PC-3 (cell line): Measurements from ENCODE around the gene NKAIN2. TPM values are rescaled to one million over a fixed set of nuclear protein-coding genes. Genes with fewer than 3 reads are reported as not detected.

Experiments
- ATAC-seq: fragments of 200-7000 bp; cut with Tn5 transposase; 2 replicates; pipeline ENCODE4 v1.9.1; 2020; ENCODE audit warnings: mild to moderate bottlenecking, moderate library complexity
- BruUV-seq: library from RNA; stranded (reverse); fragments of 400-500 nt; replicated peaks from 2 replicates; lab custom pipeline; 2021; lab: Mats Ljungman, UMichigan
- CTCF ChIA-PET: fragments of 300-600 bp; sonication (Branson Sonifier 250); formaldehyde crosslinking; loops from one replicate; lab custom pipeline; 2022; ENCODE audit warnings: antibody characterized with exemption; lab: Charles Lee
- POLR2A ChIA-PET: fragments of 300-600 bp; sonication (Branson Sonifier 250); formaldehyde crosslinking; loops from one replicate; lab custom pipeline; 2022; ENCODE audit warnings: antibody characterized with exemption; ENCODE audit not compliant: unreplicated experiment; lab: Charles Lee
- DNase-seq: peaks from one replicate; pipeline ENCODE4 v3.0.0-alpha.2; 2015
- H2AFZ ChIP-seq: fragments of 300-600 bp; sonication (generic); 2 replicates; pipeline ENCODE4 v1.6.0; 2016; ENCODE audit warnings: antibody characterized with exemption, low read length
- H3F3A ChIP-seq: fragments of 300-600 bp; sonication (generic); one replicate; pipeline ENCODE4 v1.6.0; 2017; ENCODE audit warnings: antibody characterized with exemption, low read length, control low read depth, mild to moderate bottlenecking; ENCODE audit not compliant: unreplicated experiment
- H3K27ac ChIP-seq: fragments of 300-600 bp; sonication (generic); 2 replicates; pipeline ENCODE4 v1.5.1; 2016; ENCODE audit warnings: mild to moderate bottlenecking, low read length
- H3K27me3 ChIP-seq: fragments of 300-600 bp; sonication (generic); 2 replicates; pipeline ENCODE4 v1.6.1; 2016; ENCODE audit warnings: low read length, mixed read lengths
- H3K36me3 ChIP-seq: fragments of 300-600 bp; sonication (generic); 2 replicates; pipeline ENCODE4 v1.6.1; 2016; ENCODE audit warnings: low read depth, mixed run types, low read length, mixed read lengths
- H3K4me1 ChIP-seq: fragments of 300-600 bp; sonication (generic); 2 replicates; pipeline ENCODE4 v1.5.1; 2016; ENCODE audit warnings: low read length; ENCODE audit not compliant: insufficient read depth
- H3K4me2 ChIP-seq: fragments of 300-600 bp; sonication (generic); 2 replicates; pipeline ENCODE4 v1.6.0; 2016; ENCODE audit warnings: low read length
- H3K4me3 ChIP-seq: fragments of 300-600 bp; sonication (generic); 2 replicates; pipeline ENCODE4 v1.5.1; 2016; ENCODE audit warnings: mild to moderate bottlenecking, low read length, mixed read lengths
- H3K79me2 ChIP-seq: fragments of 300-600 bp; sonication (generic); 2 replicates; pipeline ENCODE4 v1.6.1; 2017; ENCODE audit warnings: low read length, mixed read lengths
- H3K9ac ChIP-seq: fragments of 300-600 bp; sonication (generic); 2 replicates; pipeline ENCODE4 v1.6.0; 2016; ENCODE audit warnings: mild to moderate bottlenecking, low read length
- H3K9me2 ChIP-seq: fragments of 300-600 bp; sonication (generic); replicated peaks from 2 replicates; pipeline ENCODE4 v1.6.1; 2016; ENCODE audit warnings: mixed run types, low read length, mixed read lengths
- H3K9me3 ChIP-seq: fragments of 300-600 bp; sonication (generic); 2 replicates; pipeline ENCODE4 v1.6.1; 2016; ENCODE audit warnings: low read length, mixed read lengths
- H4K20me1 ChIP-seq: fragments of 300-600 bp; sonication (generic); 2 replicates; pipeline ENCODE4 v1.6.1; 2016; ENCODE audit warnings: low read length, mixed read lengths
- EZH2 ChIP-seq: fragments of 300-600 bp; sonication (generic); IDR thresholded peaks from one replicate; pipeline ENCODE4 v1.6.1; 2017; ENCODE audit warnings: antibody characterized with exemption, mild to moderate bottlenecking, low read length; ENCODE audit not compliant: unreplicated experiment
- EZH2phosphoT487 ChIP-seq: fragments of 300-600 bp; sonication (generic); IDR thresholded peaks from 2 replicates; pipeline ENCODE4 v1.6.1; 2018; ENCODE audit warnings: mild to moderate bottlenecking, antibody characterized with exemption, low read length, borderline replicate concordance
- intact Hi-C: fragments of 100-400 bp; cut with micrococcal nuclease; formaldehyde crosslinking; loops from 2 replicates; pipeline ENCODE4 v1.9.0; 2023
- total RNA-seq: library from RNA; depleted of rRNA; stranded (reverse); fragments of >200 nt; gene quantifications from 2 replicates; pipeline ENCODE4 v1.2.3, GENCODE V29; 2014
- TF ChIP-seq, protein P1 (sequence below): fragments of 300-600 bp; sonication (generic); conservative IDR thresholded peaks from 2 replicates; pipeline ENCODE4 v1.5.1; 2017; ENCODE audit warnings: antibody characterized with exemption, low read depth, mild to moderate bottlenecking, low read length

The NKAIN2 gene
- total RNA-seq, 1 experiment from 2014 or later: not detected

DNA sequence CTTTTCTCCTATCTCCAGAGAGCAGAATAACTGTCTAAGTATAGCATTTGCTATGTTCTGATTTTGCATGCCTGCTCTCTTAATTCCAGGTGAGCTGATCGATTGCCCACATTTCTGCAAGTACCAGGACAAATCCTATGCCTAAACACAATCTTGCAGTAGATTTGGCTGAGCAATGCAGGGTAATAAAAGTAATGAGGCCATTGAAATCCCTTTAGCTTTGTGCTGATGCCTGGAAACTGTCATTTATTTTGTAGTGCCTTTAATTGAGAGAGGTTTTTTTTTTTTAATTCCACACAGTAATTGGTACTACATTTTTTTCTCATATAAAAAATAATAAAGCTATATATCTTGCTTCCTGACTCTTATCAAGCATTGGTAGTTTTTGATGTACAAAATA, 252.3 kb downstream of the NKAIN2 start:
- Histone ChIP-seq H3K9ac (no peak overlapping the region), H3F3A (no peaks in the 10 kb centered on the region), H3K4me3 (no peak overlapping the region), H3K27ac (no peak overlapping the region), H3K36me3 (no peaks in the 10 kb centered on the region), H3K4me2 (no peak overlapping the region), H4K20me1 (no peaks in the 10 kb centered on the region), H3K27me3 (no peaks in the 10 kb centered on the region), H3K9me3 (no peaks in the 10 kb centered on the region), H3K4me1 (no peaks in the 10 kb centered on the region), H2AFZ (no peak overlapping the region), H3K9me2 (no peaks in the 10 kb centered on the region), H3K79me2 (no peaks in the 10 kb centered on the region)
- no peak for ATAC-seq
- TF ChIP-seq, protein P1, sequence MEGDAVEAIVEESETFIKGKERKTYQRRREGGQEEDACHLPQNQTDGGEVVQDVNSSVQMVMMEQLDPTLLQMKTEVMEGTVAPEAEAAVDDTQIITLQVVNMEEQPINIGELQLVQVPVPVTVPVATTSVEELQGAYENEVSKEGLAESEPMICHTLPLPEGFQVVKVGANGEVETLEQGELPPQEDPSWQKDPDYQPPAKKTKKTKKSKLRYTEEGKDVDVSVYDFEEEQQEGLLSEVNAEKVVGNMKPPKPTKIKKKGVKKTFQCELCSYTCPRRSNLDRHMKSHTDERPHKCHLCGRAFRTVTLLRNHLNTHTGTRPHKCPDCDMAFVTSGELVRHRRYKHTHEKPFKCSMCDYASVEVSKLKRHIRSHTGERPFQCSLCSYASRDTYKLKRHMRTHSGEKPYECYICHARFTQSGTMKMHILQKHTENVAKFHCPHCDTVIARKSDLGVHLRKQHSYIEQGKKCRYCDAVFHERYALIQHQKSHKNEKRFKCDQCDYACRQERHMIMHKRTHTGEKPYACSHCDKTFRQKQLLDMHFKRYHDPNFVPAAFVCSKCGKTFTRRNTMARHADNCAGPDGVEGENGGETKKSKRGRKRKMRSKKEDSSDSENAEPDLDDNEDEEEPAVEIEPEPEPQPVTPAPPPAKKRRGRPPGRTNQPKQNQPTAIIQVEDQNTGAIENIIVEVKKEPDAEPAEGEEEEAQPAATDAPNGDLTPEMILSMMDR: no peak
- no peak for TF ChIP-seq EZH2
- TF ChIP-seq EZH2phosphoT487: no peak
- ChIA-PET CTCF (no interaction called here), POLR2A (no interaction called here)
- intact Hi-C loops: no loop called here
- no TSS peak for BruUV-seq
- no peak for DNase-seq

DNA sequence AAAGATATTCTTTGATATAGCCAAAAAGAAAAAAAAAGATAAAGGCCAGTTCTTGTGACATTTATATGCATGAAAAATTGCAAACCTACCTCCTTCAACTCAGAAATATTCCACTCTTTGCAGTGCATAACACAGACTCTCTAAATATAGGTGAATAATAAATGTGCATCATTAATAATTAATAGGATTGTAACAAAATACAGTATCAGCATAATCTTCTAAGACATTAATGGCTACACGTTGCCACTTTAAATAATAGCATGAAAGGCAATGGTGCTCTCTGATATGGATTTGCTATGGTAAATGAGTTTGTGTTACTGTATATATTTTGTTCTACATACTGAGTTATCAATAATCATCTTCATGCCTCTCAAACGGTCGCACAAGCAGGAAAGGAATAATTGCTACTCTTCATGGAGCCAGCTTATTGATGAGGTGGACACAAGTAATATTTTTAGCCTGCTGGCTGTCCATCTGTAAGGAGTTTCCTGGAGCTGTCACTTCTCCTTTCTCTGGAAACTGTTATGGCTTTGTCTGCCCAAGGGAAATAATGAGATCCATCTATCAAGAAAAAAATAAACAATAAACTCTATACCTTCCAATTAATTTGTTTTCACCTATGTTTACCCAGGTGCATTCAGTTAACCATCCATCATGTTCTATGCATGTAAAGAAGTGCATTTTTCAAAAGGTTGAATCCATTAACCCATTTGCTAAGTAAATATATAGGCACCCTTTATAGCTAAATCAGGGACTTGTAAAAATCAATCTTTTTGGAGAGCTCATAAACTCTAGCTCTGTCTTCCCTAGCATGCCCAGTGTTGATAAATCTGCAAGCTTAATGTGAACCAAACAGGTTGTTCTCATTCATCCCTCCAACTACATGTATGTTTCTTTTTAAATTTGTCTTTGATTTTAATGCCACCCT, 253.0 kb downstream of the NKAIN2 start:
- H4K20me1 ChIP-seq: no peaks in the 10 kb centered on the region
- ATAC-seq: no peak
- POLR2A ChIA-PET: no interaction called here
- H3K36me3 ChIP-seq: no peaks in the 10 kb centered on the region
- H3K9me2 ChIP-seq: no peaks in the 10 kb centered on the region
- CTCF ChIA-PET: no interaction called here
- no peak for TF ChIP-seq EZH2
- no peak for TF ChIP-seq EZH2phosphoT487
- TF ChIP-seq, protein P1: no peak
- no peaks in the 10 kb centered on the region for H3K4me1 ChIP-seq
- no peaks in the 10 kb centered on the region for H3K79me2 ChIP-seq
- H3K27ac ChIP-seq: no peak overlapping the region
- H3K9ac ChIP-seq: no peak overlapping the region
- DNase-seq: no peak
- no peaks in the 10 kb centered on the region for H3K27me3 ChIP-seq
- no peak overlapping the region for H3K4me3 ChIP-seq
- no peaks in the 10 kb centered on the region for H3K9me3 ChIP-seq
- no peaks in the 10 kb centered on the region for H3F3A ChIP-seq
- intact Hi-C loops: no loop called here
- BruUV-seq: no TSS peak
- H3K4me2 ChIP-seq: no peak overlapping the region
- H2AFZ ChIP-seq: no peak overlapping the region

DNA sequence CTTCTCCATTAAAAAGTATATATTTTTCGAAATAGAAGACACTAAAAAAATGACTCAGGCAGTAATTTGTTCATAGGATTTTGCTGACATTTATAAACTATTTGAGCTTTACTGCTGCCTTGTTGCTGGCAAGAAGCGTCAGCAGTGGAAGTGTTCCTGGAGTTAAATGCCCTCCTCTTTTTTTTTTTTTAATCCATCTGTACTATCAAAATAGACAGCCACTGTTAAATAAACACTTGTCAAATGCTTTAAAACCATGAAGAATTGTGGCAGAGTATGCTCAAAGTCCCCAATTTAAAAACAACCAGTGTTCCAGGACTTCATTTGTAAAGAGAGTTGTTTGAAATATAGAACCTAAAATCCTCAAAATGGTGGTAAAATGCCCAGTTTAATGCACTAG, 253.8 kb downstream of the NKAIN2 start:
- TF ChIP-seq, protein P1: no peak
- TF ChIP-seq EZH2phosphoT487 (no peak), EZH2 (no peak)
- H3K4me2 ChIP-seq: no peak overlapping the region
- ChIA-PET CTCF (no interaction called here), POLR2A (no interaction called here)
- H3K4me1 ChIP-seq: no peaks in the 10 kb centered on the region
- no peaks in the 10 kb centered on the region for H3K27me3 ChIP-seq
- H4K20me1 ChIP-seq: no peaks in the 10 kb centered on the region
- H3K79me2 ChIP-seq: no peaks in the 10 kb centered on the region
- no peak overlapping the region for H3K4me3 ChIP-seq
- no peaks in the 10 kb centered on the region for H3F3A ChIP-seq
- intact Hi-C loops: no loop called here
- no peaks in the 10 kb centered on the region for H3K36me3 ChIP-seq
- ATAC-seq (no peak), DNase-seq (no peak)
- no peak overlapping the region for H2AFZ ChIP-seq
- no peak overlapping the region for H3K9ac ChIP-seq
- no peaks in the 10 kb centered on the region for H3K9me3 ChIP-seq
- H3K27ac ChIP-seq: no peak overlapping the region
- BruUV-seq: no TSS peak
- H3K9me2 ChIP-seq: no peaks in the 10 kb centered on the region
